Ramos (cell line): ENCODE measurements around the gene ANKRD23.

Experiments
- in situ Hi-C: fragments of 300-500 bp; cut with MboI; formaldehyde crosslinking; loops from one replicate; pipeline ENCODE4 v1.14.3; 2022; ENCODE audit warnings: low sequenced_read_pairs; ENCODE audit not compliant: unreplicated experiment

The ANKRD23 gene

DNA sequence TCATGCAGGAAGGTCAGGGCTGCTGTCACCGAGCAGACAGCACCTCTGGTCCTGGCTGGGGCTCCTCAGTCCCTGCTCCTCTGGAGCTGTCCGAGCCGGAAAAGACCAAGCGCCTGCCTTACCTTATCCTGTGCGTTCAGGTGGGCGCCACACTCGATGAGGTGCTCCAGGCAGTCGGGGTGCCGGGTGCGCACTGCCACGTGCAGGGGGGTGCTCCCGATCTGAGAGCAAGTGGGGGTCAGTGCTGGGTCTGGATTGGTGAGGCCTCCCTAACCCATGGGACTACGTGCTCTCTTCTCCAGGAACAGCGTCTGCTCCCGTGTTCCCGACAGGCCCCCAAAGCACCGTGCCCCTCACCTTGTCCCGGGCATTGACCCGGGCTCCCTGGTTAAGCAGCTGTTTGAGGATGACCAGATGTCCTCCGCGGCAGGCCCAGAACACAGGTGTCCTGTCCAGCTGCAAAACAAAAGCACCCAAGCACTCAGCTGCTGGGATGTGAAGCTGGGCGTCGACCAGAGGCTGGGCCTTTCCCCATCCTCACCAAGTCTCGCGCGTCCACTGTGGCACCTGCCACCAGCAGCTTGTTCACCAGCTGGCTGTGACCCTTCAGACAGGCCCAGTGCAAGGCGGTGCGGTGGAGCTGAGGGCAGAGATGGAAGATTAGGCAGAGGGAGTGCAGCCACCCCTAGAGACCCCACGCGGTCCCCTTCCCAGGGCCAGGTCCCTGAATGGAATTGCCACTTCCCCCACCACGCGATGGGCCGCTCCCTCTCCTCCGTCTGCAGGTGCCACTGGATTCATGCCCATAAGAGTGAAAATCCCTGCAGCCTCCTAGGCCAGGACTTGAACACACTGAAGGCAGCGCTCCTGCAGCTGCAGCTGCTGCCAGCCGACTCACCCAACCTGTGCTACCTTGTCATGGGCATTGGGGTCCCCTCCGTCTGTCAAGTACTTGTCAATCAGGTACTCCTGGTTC, 3.7 kb downstream of the ANKRD23 start:
- in situ Hi-C loops: no loop called here

DNA sequence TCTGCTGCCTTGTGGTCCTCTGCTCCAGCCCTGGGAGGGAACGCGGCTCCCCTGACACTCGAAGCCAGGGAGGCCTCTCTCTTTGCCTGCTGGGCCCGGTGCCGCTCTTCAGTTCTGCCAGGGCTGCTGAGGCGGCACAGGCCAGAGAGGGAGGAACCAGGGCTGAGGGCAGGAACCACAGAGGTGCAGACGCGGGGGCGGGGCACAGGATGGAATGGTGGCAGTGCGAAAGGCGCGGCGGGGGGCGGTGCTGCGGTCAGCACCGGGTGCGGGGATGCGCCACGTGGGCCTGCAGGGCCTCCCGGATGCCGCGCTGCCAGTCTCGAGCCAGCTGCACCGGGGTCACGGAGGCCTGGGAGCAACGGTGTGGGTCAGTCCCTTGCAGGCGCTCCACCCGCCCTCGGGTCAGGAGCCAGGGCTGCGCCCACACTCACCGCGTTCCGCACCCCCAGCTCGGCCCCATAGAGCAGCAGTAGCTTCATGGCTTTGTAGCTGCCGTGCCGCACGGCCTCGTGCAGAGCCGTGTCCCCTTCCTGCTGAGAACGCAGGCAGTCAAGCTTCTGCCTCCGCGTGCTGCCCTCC, 4.4 kb downstream of the ANKRD23 start:
- in situ Hi-C loops: no loop called here

DNA sequence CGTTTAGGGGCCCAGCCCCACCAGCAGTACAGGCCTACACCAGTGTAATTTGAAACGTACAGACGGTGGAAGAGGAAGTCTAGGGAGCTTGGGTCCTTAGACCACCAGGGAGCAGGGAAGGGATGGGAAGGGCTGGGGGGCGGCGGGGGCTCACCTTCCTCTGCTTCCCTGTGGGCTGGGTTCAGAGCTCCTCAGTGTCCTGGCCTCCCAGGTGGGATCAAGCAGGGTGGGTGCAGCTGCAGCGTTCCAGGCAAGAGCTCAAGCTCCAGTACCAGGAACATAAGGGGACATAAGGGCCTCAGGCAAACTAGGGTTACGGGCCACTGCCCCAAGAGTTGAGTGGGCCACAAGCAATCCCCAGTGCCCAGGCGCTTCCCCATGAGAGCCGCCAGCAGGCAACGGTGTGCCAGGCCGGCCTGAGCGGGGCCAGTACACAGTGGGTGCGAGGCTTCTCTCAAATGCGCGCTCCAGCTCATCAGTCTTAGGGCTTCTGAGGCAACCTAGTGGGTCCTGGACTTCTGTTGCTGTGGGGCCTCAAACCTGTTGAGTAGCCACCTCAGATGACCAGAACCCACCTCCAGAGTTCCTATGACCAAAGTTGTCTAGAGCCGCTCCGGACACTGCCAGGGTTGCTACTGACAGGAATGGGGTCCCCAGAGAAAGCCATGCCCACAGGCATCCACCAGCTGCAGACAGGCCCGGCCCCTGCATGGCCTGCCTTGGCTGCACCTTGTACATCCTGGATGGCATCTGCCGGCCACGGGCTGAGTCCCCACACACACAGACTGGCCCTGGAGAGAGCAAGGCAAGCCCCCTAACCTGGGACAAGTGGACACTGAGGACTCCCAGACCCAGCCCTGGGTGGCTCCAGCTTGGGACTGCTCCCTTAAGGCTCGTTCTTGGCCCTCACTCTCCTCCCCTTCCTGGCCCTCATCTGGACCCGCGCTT, 5.2 kb downstream of the ANKRD23 start:
- in situ Hi-C loops: no loop called here

DNA sequence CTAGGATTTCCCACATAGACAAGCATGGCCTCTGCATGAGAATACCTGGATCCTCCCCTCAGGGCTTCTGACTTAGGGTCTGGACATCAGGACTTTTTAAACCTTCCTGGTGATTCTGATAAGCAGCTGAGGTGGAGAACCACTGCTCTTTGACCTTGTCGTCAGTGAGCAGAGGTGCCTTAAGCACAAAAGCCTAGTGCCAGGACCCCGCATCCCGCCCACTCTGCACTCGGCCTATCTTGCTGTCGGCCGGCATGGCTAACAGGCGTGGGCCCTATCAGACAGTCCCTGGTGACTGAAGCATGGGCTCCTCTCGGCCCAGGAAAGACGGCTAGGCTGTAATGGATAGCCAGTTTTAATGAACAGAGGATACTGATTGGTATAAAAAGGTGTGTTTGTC, 6.2 kb downstream of the ANKRD23 start:
- in situ Hi-C loops: no loop called here

DNA sequence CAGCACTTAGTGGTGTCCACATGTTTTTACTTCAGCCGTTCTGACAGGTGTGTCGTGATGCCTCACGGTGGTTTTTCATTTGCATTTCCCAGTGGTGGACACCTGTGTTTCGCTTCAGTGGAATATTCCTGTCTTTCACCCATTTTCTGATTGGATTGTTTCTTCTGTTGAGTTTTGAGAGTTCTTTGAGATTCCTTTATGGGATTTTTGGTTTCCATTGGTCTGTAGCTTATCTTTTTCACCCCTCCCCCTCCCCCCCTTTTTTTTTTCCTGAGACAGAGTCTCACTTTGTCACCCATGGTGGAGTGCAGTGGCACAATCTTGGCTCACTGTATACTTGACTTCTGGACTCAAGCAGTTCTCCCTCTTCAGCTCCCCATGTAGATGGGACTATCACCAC, 8.0 kb downstream of the ANKRD23 start:
- in situ Hi-C loops: no loop called here

DNA sequence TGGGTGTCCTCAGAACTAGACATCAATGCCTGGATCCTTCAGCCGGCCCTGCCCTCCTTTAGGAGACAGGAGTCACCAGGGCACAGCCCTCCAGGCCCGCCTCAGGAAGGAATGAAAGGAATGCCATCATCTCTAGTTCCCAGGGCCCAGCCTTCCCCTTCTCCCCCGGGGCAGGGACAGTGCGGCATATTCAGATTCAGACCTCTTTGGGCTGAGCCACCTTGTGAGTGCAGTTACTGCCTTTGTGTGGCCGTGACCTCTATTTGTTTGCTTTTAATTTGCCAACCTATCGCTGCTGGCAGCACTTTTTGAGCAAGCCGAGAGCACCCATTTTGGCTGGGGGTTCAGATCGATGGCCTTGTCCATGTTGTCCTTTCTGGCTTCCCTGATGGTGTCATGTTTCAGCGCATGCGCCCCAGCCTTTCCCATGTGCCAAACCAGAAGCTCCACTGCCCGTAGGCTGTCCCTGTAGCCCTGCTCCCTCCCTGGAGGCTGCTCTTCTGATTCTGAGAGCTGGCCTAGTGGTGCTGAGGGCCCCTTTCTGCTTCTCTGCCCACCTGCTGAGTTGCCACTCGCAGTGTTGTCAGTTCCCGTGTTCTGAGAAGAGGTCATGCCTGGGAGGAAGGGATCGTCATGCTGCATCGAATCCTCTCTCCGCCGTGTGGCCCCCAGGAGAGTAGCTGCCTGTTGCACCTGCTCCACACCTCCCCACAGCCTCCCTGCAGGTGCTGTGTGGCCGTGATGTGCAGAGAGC, 10.9 kb downstream of the ANKRD23 start:
- in situ Hi-C loops: no loop called here

DNA sequence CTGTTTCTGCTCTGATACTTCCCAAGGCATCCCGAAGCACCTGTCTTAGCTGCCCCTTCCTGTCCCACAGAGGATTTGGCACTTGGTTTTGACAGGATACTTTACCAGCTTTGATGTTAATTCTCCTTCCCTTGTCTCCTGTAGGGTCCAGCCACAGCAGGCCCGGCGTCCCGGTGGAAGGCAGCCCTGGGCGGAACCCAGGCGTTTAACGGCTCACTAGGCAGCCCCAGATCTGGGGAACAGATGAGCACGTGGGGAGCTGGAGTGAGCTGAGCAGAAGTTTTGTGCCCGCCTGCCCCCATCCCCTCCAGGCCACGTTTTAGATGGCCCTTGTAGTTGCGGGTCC, 11.4 kb downstream of the ANKRD23 start:
- in situ Hi-C loops: no loop called here

DNA sequence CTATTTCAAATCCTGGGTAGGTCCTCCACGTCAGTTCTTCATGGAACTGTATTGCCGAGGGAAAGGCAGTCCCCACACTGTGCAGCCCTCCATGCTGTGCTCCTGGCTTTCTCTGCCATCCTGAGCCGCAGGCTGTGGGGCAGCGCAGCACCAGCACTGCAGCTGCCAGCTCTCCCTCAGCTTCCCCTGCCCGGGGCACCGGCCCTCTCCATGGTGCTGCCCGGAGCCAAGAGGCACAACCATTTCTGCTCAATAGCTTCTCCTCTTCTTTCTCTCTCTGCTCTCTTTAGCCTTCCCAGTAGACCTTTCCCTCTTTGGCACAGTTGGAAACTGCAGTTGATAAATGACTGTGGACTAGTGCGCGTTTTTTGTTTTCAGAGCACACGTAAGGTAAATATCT, 12.1 kb downstream of the ANKRD23 start:
- in situ Hi-C loops: no loop called here

DNA sequence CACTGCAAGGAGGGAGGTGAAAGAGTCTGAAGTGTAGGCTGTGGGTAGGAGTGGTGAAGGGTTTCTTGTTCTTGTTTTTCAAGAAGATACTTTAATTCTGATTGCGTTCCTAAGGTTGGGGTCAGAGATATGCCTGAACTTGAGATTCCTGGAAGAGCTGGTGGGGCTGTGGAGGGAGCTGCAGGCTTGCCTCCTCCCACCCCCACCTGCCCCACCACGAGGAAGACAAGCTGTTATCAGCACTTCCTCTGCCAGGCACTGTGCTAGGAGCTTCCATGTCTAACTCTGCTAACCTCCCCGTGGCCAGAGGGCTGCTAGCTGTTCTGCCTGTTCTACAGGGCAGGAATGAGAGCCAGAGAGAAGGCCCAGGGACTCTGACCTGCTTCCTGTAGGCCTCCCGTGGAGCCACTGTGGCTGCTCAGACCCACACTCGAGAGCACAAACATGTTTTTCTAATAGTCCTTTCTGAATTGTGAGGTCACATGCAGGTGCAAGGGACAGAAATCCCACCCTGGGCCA, 13.7 kb downstream of the ANKRD23 start:
- in situ Hi-C loops: no loop called here

DNA sequence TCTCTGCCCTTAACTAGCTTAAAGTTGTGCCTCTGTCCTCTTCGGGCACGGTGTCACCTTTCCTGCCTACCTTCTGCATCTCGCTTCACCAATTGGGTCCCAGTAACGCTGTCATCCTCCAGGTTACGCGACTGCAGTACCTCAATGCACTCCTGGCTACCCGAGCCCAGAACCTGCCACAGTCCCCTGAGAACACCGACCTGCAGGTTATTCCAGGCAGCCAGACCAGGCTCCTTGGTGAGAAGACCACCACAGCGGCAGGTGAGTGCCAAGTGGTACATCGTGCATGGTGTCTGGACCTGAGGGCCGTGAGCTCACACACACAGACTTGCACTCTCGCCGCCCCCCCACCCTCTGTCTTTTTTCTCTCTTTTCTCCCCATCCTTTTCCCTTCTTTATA, 14.9 kb downstream of the ANKRD23 start:
- in situ Hi-C loops: no loop called here

DNA sequence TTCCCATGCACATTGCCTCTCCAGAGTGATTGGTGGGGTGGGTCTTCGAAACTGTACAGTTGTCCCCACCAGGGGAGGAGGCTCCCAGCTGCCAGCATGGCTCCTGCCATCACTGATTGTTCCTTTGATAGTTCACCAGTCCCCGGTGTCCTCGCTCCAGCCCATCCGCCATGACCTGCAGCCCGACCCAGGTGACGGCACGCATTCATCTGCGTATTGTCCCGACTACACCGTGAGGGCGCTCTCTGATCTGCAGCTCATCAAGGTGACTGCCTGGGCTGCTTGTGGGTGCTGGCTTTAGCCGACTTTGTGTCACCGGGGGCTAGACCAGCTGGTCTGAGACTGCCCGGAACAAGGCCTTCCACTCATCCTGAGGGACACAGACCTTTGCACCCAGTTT, 15.4 kb downstream of the ANKRD23 start:
- in situ Hi-C loops: no loop called here

DNA sequence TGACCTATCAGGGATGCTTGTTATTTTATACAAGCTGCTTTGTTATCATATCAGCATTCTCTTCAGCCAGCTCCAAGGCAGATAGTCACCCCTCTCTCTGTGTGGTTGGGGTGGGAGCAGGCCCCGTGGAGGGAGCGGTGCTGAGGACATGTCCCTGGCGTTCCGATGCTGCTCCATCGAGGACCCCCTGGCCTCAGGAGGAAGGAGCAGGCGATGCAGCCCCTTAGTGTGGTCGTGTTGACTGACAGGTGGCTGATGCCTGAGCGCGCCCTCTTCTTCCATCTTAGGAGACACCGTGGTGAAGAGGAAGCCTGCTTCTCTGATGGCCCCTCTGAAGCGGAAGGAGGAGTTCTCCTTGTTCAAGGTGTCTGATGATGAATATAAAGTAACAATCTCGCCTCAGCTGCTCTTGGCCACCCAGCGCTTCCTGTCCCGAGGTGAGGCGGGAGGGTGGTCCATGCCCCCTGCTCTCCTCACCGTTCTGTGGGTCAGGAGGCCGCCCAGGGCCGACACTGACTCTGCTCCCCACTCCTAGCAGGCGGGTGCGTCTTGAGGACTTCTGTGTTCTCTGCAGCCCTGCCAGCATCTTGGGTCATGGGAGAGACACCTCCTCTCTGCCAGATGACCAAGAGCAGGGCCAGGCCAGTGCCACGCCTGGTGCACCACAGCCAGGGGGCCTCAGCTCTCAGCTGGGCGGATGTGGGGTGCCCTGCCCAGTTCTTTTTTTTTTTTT, 17.1 kb downstream of the ANKRD23 start:
- in situ Hi-C loops: no loop called here

DNA sequence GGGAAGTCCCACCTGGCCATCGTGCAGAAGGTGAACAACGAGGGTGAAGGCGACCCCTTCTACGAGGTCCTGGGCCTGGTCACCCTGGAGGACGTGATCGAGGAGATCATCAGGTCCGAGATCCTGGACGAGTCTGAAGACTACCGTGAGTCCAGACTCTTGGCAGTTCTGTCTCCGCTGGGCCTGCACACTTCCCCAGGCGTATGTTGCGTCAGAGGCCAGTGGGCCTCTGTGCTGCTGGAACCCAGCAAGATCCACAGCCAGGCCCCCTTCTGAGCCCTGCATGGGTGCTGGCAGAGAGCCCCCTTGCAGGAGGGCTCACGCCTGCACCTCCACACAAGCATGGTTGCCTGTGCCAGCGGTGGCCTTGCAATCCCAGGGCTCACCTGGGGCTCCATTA, 18.8 kb downstream of the ANKRD23 start:
- in situ Hi-C loops: no loop called here

DNA sequence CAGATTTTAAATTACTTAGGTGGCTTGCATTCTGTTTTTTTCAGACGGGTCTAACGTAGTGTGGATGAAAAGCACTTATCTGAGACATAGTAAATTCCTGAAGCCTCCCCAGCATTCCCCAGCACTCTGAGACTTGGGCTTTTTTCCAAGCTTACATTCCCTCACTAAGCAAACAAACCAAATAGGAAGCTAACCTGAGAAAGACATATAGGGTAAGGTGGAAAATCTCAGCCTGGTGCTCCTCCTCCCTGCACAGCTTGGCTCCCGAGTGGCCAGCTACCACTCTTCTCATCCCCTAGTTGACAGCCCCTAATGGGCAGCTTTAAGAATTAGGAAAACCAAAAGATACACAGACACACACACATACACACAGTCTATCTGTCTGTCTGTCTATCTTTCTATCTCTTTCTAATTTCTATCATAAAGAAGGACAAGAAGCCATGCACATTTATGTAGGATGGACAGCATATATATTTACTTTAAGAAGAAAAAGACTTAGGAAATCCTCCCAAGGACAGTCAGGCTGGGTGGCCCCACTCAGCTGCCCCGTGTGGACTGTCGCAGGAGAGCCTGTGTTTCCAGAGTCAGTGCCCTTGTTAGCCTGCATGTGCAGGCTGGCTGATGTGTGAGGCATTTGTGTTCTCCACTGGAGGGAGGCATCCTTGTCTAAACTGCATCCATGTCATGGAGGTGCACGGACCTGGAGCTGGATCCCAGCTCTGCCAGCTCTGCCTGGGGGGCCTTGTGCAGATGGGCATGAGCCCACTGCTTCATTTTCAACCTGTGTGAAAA, 19.5 kb downstream of the ANKRD23 start:
- in situ Hi-C loops: no loop called here

DNA sequence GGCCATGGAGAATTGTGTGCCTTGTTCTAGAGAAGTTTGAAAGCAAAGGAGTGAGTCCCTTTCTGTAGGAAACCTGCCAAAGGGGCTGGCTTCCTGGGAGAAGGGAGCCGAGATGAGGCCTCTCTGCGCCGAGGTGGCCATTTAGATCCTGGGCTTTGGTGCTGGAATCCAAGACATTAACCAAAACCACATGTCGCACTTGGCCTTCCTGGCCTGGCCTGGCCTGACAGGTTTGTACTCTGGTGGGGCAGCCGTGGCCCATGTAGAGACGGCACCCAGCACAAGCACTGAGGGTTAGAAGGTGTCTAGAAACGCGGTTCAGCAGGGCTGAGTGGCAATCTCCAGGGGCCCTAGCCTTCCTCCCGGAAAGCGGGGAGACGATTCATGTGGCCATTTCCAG, 20.6 kb downstream of the ANKRD23 start:
- in situ Hi-C loops: no loop called here

DNA sequence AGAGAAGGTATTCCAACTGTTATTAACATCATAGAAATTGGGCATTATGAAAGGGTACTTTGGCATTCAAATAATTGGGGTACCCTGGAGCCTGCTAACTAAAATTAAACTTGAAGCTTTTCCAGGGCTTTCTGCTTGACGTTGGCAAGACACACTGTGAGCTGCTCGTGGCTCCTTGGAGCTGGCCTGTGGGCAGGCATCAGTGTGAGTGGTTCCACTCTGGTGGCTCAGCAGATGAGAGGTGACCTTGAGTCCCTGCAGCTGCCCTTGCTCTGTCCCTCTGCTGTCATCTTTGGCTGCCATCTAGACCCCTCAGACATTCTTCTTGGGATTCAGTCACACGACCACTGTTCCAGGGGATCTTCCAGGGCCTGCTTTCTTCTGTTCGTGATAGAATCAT, 21.0 kb downstream of the ANKRD23 start:
- in situ Hi-C loops: no loop called here

DNA sequence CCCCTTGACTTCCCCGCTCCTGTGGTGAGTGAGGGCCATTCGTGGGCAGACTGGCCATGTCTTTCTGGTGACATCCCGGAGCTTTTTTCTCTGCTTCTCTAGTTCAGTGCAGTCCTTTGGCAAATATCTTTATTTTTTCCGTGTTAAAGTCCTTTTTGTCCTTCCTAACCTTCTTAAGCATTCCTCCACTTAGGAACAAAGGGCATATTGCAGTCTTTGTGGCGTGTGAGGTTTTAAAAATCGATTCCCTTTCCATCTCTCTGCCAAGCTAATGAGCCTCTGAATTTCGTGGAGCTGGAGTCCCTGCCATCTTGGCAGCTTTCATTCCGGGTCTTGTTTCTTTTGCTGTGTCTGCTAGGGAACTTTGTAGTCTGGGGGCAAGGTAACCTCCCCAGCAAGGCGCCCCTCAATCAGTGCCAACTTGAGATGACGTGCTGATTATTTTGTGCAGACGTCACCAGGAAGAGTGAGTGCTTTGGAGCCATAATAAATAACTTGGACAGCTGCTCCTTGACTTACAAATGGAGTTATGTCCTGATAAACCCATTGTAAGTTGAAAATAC, 22.6 kb downstream of the ANKRD23 start:
- in situ Hi-C loops: no loop called here

DNA sequence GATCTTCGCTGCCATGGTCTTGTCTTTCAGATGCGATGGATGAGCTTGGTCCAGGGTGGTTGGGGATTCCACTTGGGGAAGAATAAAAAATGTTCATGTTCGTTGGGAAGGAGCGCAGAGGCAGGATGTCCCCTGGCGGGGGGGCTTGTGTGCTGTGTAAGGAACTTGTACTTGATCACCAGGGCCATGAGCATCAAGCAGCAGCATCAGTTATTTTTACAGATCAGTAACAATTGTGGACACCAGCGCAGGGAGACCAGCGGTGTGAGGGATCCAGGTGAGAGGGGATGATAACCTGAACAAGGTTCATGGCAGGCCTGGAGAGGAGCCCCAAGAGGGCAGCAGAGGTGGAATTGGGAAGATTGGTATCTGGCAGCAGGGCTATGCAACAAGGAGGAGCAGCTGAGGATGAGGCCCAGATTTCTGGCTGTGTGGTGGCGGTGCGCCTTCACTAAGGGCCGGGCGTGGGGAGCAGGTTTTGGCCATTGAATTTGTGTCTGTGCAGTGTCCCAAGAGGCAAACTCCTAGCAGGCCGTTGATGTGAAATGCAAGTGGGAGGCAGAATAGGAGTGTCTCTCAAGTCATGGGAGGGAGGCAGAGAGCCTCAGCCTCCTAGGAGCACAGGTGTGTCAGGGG, 23.8 kb downstream of the ANKRD23 start:
- in situ Hi-C loops: no loop called here
